Measurements from ENCODE around the gene MORN1.

MORN1 gene

DNA sequence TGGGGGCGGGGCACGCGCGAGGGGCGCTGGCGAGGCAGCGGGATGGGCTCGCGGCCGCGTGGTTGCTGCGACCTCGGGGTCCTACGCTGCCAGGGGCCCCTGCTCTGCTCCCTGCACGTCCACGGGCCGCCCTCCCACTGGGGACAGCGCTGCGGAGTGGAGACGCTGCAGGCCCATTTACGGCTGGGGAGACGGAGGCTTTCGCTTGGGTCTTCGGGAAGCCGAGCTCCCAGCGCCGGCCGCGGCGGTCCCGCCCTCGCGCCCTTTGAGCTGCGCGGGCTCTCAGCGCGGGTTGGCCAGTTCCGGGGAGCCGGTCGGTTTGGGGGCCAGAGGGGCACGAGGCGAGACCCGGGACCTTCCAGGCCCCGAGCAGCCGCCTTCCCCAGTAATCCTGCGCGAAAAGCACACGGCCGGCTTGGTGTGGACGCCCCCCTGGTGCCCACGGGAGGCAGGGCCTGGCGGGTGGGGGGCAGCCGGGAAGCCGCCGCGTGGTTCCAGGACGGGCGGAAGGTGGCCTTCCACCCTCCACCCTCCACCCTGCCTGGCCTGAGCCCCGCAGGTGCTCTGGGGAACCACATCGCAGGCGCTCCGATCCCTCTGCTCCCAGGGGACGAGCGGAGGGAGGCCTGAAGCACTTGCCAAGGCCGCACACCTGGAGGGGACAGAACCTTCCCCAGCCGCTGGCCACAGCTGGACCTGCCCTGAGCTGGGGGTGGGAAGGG, 21.6 kb upstream of the MORN1 start:
- peak overlapping the region; percentile 89 for H3K4me3 ChIP-seq (ENCODE audit: low read length)
- H3K36me3 ChIP-seq (ENCODE audit: control insufficient read depth, low read length): peaks cover 14% of the 10 kb centered on the region
- H3K79me2 ChIP-seq (ENCODE audit: control insufficient read depth, low read length): peaks cover 29% of the 10 kb centered on the region
- H3K4me2 ChIP-seq (ENCODE audit: low read length): peak overlapping the region; percentile 88
- peaks cover 43% of the 10 kb centered on the region for H3K4me1 ChIP-seq (ENCODE audit: control insufficient read depth, low read length)
- H3K9me3 ChIP-seq (ENCODE audit: control insufficient read depth, insufficient read depth, low read length): no peaks in the 10 kb centered on the region
- no peak for TF ChIP-seq EZH2phosphoT487 (IDR thresholded peaks at IDR 0.05; ENCODE audit: borderline replicate concordance, low read length)
- TF ChIP-seq CTCF (IDR thresholded peaks at IDR 0.05; ENCODE audit: low read depth, low read length, poor library complexity, severe bottlenecking): no peak
- no peaks in the 10 kb centered on the region for H3K27me3 ChIP-seq (ENCODE audit: control insufficient read depth, low read length)
- H3F3A ChIP-seq (ENCODE audit: control insufficient read depth, insufficient read depth): 0 out of 2 replicates have a peak, but pooled peaks cover 10% of the 10 kb centered on the region
- no peaks in the 10 kb centered on the region for H3K9me2 ChIP-seq (replicated peaks; ENCODE audit: control insufficient read depth, low read length)
- H3K27ac ChIP-seq (ENCODE audit: low read depth, low read length): peak overlapping the region; percentile 77
- H4K20me1 ChIP-seq (ENCODE audit: control insufficient read depth, insufficient read depth, low read depth, low read length): no peaks in the 10 kb centered on the region

- H3K4me1 ChIP-seq (ENCODE audit: control insufficient read depth, low read length): peaks cover 43% of the 10 kb centered on the region
- H3K36me3 ChIP-seq (ENCODE audit: control insufficient read depth, low read length): peaks cover 16% of the 10 kb centered on the region
These were observed 21.0 kb upstream of the MORN1 start, which contains the start of gene PEX10 for GRCh38 chr1:2412395-2412772. TSS of gene PEX10 (minus strand) at chr1:2412564. CDS start at chr1:2412502, 62 bp downstream.

DNA sequence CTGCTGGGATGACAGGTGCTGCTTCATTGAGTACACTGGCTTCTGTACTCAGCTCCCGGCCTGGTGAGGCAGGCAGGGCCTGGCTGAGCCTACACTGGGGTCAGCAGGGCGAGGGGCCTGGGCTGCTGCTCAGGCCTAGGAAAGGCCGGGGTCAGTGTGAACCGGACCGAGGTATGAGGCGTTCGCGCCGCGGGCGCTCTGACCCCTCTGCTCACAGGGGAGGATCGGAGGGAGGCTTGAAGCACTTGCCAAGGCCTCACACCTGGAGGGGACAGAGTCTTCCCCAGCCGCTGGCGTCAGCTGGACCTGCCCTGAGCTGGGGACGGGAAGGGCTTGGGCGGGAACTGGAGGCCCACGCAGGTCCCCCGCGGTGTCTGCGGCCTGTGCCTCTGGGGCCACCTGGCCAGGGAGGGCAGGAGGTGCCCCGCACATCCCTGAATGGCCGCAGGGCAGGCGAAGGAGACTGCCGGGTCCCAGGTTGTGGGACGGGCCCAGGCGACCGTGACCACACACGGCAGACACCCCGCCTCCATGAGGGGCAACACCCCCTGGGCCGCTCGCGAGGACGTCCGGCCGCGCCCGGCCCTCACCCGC, 20.5 kb upstream of the MORN1 start:
- H3K27me3 ChIP-seq (ENCODE audit: control insufficient read depth, low read length): no peaks in the 10 kb centered on the region
- peaks cover 18% of the 10 kb centered on the region for H3K36me3 ChIP-seq (ENCODE audit: control insufficient read depth, low read length)
- 0 out of 2 replicates have a peak, but pooled peaks cover 10% of the 10 kb centered on the region for H3F3A ChIP-seq (ENCODE audit: control insufficient read depth, insufficient read depth)
- H3K4me2 ChIP-seq (ENCODE audit: low read length): peak overlapping the region; percentile 81
- H3K4me3 ChIP-seq (ENCODE audit: low read length): peak overlapping the region; percentile 89
- H3K79me2 ChIP-seq (ENCODE audit: control insufficient read depth, low read length): peaks cover 29% of the 10 kb centered on the region
- 0 out of 2 replicates have a peak overlapping the region, but pooled peaks have one; percentile 4 for H3K27ac ChIP-seq (ENCODE audit: low read depth, low read length)
- no peaks in the 10 kb centered on the region for H4K20me1 ChIP-seq (ENCODE audit: control insufficient read depth, insufficient read depth, low read depth, low read length)
- TF ChIP-seq CTCF (IDR thresholded peaks at IDR 0.05; ENCODE audit: low read depth, low read length, poor library complexity, severe bottlenecking) (no peak), EZH2phosphoT487 (IDR thresholded peaks at IDR 0.05; ENCODE audit: borderline replicate concordance, low read length) (no peak)
- H3K4me1 ChIP-seq (ENCODE audit: control insufficient read depth, low read length): peaks cover 43% of the 10 kb centered on the region
- no peaks in the 10 kb centered on the region for H3K9me3 ChIP-seq (ENCODE audit: control insufficient read depth, insufficient read depth, low read length)
- no peaks in the 10 kb centered on the region for H3K9me2 ChIP-seq (replicated peaks; ENCODE audit: control insufficient read depth, low read length)

More at GRCh38 chr1:2412395-2412772, 21.0 kb upstream of the MORN1 start, which contains the start of gene PEX10:
- H3K9me3 ChIP-seq (ENCODE audit: control insufficient read depth, insufficient read depth, low read length): no peaks in the 10 kb centered on the region
- no peaks in the 10 kb centered on the region for H4K20me1 ChIP-seq (ENCODE audit: control insufficient read depth, insufficient read depth, low read depth, low read length)
- H3F3A ChIP-seq (ENCODE audit: control insufficient read depth, insufficient read depth): 0 out of 2 replicates have a peak, but pooled peaks cover 10% of the 10 kb centered on the region
- peak within 1 kb of the TSS; percentile 89 for H3K4me3 ChIP-seq (ENCODE audit: low read length)
- H3K27me3 ChIP-seq (ENCODE audit: control insufficient read depth, low read length): no peaks in the 10 kb centered on the region
- peak within 1 kb of the TSS; percentile 88 for H3K4me2 ChIP-seq (ENCODE audit: low read length)
- no peaks in the 10 kb centered on the region for H3K9me2 ChIP-seq (replicated peaks; ENCODE audit: control insufficient read depth, low read length)
- peak within 1 kb of the TSS; percentile 77 for H3K27ac ChIP-seq (ENCODE audit: low read depth, low read length)
- H3K79me2 ChIP-seq (ENCODE audit: control insufficient read depth, low read length): peaks cover 29% of the 10 kb centered on the region
- TF ChIP-seq EZH2phosphoT487 (IDR thresholded peaks at IDR 0.05; ENCODE audit: borderline replicate concordance, low read length): no peak
- TF ChIP-seq CTCF (IDR thresholded peaks at IDR 0.05; ENCODE audit: low read depth, low read length, poor library complexity, severe bottlenecking): no peak
